Measurements from ENCODE around the gene SLC35G1. TPM values are rescaled to one million over a fixed set of nuclear protein-coding genes. Genes with fewer than 3 reads are reported as not detected.
A peak's percentile ranks its signal among the peaks of the same experiment; 100 is the strongest.

SLC35G1 gene
- total and polyA plus RNA-seq, 12 donors = 1.1 to 11.2 (median 2.9) TPM

DNA sequence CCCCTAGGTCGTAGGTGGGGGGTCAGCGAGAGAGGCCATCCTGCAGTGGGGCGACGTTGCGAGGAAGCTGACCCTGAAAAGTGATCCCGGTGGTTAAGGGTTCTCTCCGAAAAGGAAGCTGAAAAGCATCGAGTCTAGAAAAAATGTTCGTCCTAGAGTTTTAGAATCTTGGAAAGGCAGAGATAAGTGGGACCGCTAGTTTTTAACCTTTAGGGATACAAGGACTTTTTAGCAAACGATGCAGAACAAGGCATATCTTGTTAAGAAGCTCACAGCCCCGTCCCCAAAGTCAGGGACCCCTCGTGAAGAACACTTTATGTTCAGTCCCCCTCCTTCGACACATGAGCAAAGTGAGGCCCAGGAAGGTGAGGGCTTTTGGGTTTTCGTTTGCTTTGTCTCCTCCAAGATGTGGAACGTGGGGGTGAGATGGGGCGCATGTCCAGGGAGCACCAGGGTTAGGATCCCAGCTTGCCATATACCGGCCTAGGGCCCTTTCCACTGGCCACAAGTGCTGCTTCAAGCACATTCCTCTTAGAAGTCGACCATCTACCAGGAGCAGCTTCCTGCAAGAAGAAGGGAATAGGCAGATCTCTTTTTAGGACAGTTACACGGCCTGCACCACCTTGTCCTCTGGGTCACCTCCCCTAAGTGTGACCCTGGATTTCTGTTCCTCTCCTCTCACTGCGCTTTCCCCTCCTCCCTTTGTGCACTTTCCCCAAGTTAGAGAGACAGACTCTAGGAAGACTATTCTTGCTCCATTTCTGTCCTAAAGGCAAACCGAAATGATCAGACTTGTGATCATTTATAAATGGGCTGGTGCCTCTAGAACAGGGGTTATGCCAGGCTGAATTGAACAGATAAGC lies 969 bp downstream of the SLC35G1 start:
- H3K27ac ChIP-seq = peak overlapping the region in 1 of 5 donors; percentile 66
- WGBS, 4 donors = 37 to 42% (median 39%) methylated on average over 22 of the region's 22 CpGs
- H3K4me3 ChIP-seq = peak overlapping the region; percentile 19 to 90 (median 58)
- no peaks in the 10 kb centered on the region for H3K9me3 ChIP-seq (replicated peaks in 1 of 3)
- peaks cover 0 to 4% of the 10 kb centered on the region in 2 donors for H3K4me1 ChIP-seq (replicated peaks in 1 of 2)
- intact Hi-C loops (cut with DNase I) = no loop called here
- no peaks in the 10 kb centered on the region for H3K36me3 ChIP-seq (replicated peaks in 1 of 2)
- no peak for TF ChIP-seq POLR2A (IDR thresholded peaks at IDR 0.05)
- TF ChIP-seq, protein P1, sequence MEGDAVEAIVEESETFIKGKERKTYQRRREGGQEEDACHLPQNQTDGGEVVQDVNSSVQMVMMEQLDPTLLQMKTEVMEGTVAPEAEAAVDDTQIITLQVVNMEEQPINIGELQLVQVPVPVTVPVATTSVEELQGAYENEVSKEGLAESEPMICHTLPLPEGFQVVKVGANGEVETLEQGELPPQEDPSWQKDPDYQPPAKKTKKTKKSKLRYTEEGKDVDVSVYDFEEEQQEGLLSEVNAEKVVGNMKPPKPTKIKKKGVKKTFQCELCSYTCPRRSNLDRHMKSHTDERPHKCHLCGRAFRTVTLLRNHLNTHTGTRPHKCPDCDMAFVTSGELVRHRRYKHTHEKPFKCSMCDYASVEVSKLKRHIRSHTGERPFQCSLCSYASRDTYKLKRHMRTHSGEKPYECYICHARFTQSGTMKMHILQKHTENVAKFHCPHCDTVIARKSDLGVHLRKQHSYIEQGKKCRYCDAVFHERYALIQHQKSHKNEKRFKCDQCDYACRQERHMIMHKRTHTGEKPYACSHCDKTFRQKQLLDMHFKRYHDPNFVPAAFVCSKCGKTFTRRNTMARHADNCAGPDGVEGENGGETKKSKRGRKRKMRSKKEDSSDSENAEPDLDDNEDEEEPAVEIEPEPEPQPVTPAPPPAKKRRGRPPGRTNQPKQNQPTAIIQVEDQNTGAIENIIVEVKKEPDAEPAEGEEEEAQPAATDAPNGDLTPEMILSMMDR (IDR thresholded peaks at IDR 0.05) = no peak
- DNase-seq = no peak
- no peaks in the 10 kb centered on the region for H3K27me3 ChIP-seq

DNA sequence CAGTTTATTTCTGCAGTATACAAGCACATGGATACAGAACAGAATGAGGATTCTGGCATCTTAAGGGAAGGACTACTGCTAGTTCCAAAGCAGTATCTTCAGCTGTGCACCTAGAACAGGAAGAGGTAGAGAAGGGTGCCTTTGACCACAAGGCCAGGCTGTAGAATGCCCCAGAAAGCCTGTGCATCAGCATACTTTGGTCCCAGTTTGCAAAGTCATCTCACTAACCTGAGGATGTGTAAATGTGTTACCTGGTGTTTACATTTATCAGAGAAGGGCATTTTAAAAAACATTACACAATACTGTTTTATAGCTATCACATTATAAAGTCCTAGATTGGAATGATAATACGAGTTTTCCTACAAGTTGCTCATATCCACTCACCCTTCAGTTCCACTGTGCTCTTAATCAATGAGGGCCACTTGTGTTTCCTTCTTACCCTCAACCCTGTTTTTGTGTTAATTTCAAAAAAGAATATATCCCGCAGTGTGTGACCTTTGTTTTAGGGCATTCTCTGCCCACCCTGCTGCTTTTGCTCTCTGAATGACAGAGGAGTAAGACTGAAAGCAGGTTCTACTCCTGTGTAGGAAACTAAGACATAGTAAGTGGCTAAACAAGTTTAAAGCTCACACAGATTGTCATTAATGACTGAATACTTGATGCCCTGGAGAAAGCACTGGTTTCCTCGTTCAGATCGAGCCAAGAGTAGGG lies 3.4 kb downstream of the SLC35G1 start:
- no peak for DNase-seq
- 88 to 94% (median 92%) methylated on average over 4 of the region's 4 CpGs for WGBS, 4 donors
- Histone ChIP-seq H3K4me3 (no peak overlapping the region), H3K36me3 (replicated peaks in 1 of 2) (no peaks in the 10 kb centered on the region), H3K9me3 (replicated peaks in 1 of 3) (no peaks in the 10 kb centered on the region), H3K4me1 (replicated peaks in 1 of 2) (peaks cover 0 to 4% of the 10 kb centered on the region in 2 donors), H3K27me3 (no peaks in the 10 kb centered on the region), H3K27ac (no peak overlapping the region)
- TF ChIP-seq, protein P1 (IDR thresholded peaks at IDR 0.05) = no peak
- no peak for TF ChIP-seq POLR2A (IDR thresholded peaks at IDR 0.05)
- intact Hi-C loops (cut with DNase I) = no loop called here

DNA sequence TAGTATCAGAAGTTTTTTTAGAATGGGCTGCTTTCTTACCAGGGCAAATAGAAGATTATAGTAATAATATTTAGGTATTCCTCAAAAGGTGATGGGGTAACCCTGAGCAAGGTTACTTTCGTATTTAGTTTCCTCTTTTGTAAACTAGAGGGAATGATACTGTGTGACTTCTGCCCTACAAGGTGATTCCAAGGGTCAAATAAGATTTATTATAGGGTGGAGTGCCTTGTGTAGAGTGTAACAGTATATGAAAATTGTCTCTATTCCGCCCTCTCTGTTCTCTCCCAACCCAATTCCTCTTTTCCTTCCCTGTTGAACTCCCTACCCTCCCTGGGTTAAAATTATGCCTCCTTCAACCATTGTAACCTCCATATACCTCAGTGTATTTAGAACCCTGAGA lies 5.3 kb downstream of the SLC35G1 start:
- WGBS, 4 donors = 91 to 98% (median 96%) methylated on average over 2 of the region's 2 CpGs
- Histone ChIP-seq H3K36me3 (replicated peaks in 1 of 2) (no peaks in the 10 kb centered on the region), H3K9me3 (replicated peaks in 1 of 3) (no peaks in the 10 kb centered on the region), H3K27me3 (no peaks in the 10 kb centered on the region), H3K4me3 (no peak overlapping the region), H3K27ac (no peak overlapping the region), H3K4me1 (replicated peaks in 1 of 2) (peaks cover 0 to 4% of the 10 kb centered on the region in 2 donors)
- TF ChIP-seq, protein P1 (IDR thresholded peaks at IDR 0.05) = no peak
- TF ChIP-seq POLR2A (IDR thresholded peaks at IDR 0.05) = no peak
- DNase-seq = no peak
- intact Hi-C loops (cut with DNase I) = no loop called here

DNA sequence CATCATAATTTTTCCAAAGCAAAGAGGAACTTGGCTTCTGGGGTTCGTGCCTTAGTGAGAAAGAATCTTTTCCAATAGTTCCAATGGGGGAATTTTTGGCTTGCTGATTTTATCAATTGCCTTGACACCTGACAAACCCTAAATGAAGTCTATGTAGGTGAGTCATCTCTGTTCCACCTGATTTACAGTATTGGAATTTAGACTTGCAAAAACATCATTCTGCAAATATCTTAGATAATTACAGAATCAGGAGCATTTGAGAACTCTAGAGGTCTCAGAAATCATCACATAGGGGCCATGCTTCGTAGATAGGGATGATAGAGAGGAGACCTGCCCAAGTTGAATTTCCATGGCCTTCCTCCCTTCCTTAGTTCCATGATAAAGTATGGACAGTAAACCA lies 9.3 kb downstream of the SLC35G1 start:
- Histone ChIP-seq H3K4me3 (no peak overlapping the region), H3K27ac (no peak overlapping the region), H3K27me3 (no peaks in the 10 kb centered on the region), H3K36me3 (replicated peaks in 1 of 2) (no peaks in the 10 kb centered on the region), H3K9me3 (replicated peaks in 1 of 3) (no peaks in the 10 kb centered on the region), H3K4me1 (replicated peaks in 1 of 2) (no peaks in the 10 kb centered on the region)
- no peak for DNase-seq
- WGBS, 4 donors = 93 to 100% (median 98%) methylated on average over 2 of the region's 2 CpGs
- TF ChIP-seq POLR2A (IDR thresholded peaks at IDR 0.05) = no peak
- TF ChIP-seq, protein P1 (IDR thresholded peaks at IDR 0.05) = no peak
- intact Hi-C loops (cut with DNase I) = no loop called here
